OCI-LY1 (cell line): ENCODE measurements around the gene DCUN1D1.

Experiments
- EZH2 ChIP-seq: fragments of 200-600 bp; sonication (generic), shearing (Covaris generic); IDR thresholded peaks from 2 replicates; pipeline ENCODE4 v1.8.0; 2017; ENCODE audit warnings: borderline replicate concordance, mixed run types, mild to moderate bottlenecking, antibody characterized with exemption, low read length, moderate library complexity, mixed read lengths
- TF ChIP-seq, protein P1 (sequence below): fragments of 200-600 bp; sonication (generic), shearing (Covaris generic); IDR thresholded peaks from 2 replicates; pipeline ENCODE4 v1.5.1; 2017; ENCODE audit warnings: mild to moderate bottlenecking, antibody characterized with exemption, low read length, moderate library complexity, mixed read lengths

DNA sequence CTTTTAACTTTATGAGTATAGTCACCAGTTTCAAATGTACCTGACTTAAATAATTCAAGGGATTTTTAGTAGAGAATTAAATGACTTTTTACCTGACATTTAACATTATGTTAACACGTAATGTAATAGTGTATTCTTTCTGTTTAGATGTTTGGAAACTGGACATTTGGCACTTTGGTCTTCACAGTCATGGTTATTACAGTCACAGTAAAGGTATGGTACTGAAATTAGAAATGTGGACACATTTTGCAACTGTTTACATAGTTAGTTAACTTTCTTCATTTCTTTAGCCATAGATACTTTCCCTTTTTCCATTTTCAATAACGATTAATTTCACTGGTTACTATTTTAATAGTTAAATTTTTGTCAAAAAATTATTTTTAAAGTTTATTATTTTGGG lies 83.8 kb downstream of the DCUN1D1 start:
- TF ChIP-seq, protein P1, sequence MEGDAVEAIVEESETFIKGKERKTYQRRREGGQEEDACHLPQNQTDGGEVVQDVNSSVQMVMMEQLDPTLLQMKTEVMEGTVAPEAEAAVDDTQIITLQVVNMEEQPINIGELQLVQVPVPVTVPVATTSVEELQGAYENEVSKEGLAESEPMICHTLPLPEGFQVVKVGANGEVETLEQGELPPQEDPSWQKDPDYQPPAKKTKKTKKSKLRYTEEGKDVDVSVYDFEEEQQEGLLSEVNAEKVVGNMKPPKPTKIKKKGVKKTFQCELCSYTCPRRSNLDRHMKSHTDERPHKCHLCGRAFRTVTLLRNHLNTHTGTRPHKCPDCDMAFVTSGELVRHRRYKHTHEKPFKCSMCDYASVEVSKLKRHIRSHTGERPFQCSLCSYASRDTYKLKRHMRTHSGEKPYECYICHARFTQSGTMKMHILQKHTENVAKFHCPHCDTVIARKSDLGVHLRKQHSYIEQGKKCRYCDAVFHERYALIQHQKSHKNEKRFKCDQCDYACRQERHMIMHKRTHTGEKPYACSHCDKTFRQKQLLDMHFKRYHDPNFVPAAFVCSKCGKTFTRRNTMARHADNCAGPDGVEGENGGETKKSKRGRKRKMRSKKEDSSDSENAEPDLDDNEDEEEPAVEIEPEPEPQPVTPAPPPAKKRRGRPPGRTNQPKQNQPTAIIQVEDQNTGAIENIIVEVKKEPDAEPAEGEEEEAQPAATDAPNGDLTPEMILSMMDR: no peak
- no peak for TF ChIP-seq EZH2
